ENCODE measurements around the gene FRY.
A peak's percentile ranks its signal among the peaks of the same experiment; 100 is the strongest.

The FRY gene

DNA sequence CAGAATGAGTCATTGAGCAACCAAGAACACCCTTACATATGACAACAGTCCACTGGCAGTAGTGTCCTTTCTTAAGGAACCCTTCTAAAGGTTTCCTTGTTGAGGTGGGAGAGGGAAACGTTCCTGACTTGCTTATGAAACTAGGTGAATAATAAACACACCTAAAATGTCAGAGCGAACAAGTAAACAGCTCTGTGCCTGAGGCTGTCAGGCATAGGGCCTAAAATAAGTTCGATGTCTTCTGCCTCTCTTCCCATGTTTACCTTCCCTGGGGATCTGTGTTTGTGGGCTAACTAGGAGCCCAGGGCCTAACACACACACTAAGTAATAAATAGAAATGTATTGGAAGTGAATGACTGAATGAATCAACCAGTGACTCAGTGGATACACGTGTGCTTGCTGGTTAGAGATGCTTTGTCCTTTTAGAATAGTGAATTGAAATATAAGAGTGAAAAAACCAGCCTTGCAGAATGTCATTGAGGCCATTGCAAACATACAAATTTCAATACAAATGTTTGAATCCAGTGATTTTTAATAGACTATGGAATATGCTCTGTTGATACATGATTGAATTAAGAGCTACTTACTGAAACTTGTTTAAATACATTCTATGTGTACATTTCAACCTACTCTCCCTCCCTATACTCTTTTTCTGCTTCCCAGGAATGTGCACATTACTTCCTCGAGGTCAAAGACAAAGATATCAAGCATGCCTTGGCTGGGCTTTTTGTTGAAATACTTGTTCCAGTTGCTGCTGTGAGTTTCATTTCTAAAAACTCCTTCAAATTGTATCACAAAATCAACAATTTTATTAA is 102.9 kb downstream of the FRY start:
- DNase-seq (ENCODE audit: low read depth, low spot score): no peak

DNA sequence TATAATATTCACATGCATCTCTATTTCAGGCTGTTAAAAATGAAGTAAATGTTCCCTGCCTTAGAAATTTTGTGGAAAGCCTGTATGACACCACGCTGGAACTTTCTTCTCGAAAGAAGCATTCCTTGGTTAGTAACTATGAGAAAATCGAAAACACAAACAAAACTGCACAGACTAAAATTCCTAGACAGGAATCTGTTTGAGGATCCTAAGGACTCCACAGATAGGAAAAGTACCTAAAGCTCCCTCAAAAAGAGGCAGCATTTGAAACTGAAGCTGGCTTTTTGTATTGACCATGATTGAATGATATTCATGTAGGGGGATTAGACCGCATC is 103.4 kb downstream of the FRY start:
- no peak for DNase-seq (ENCODE audit: low read depth, low spot score)

DNA sequence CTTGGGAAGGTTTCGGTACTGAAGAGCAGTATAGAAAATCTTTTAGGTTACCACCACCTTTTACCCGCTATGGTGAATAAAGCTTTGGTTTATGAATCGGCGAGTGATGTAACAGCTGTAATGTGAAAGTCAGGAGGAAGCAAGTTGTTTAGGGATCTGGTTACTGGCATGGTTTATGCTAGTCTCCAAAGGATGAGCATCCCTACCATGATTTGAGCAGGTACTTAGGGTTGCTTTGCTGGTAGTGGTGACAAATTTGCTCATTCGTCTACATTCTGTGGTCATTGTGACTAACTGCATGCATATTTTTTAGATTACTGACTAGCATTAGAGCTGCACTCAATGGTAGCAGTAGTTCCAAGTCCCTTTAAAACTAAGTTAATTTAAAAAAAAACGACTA is 104.1 kb downstream of the FRY start:
- no peak for DNase-seq (ENCODE audit: low read depth, low spot score)

DNA sequence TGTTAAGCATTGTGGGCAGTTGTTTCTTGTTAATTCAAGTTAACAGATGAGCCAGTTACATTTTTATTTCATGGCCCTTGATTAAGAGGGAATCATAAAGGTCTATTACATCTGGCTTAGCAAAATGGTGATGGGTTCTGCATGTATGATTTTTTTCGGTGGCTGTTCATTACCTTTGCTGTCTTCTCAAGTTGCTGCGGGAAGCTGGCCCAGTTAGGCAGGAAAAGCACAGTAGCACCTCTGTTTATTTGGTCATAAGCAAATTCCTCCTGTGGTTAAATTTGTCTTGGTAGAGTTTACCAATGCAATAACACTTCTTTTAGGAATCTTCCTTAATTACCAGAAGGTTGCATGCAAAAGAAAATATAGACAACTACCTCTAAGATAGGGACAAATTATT is 104.5 kb downstream of the FRY start:
- no peak for DNase-seq (ENCODE audit: low read depth, low spot score)

DNA sequence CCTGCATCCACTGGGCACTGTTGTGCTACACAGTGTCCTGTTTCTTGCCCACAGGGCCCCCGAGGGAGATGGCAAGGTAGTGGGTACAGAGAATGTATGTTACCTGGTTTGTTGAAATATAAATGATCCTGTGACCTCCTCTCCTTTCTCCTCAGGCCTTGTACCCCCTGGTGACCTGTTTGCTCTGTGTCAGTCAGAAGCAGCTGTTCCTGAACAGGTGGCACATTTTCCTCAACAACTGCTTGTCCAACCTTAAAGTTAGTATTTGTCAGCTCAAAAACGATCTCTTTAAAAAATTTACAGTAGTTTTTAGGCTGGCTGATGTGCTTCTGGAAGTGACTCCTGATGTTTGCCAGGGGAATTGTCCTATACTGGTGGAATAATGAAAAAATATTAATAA is 105.1 kb downstream of the FRY start:
- no peak for DNase-seq (ENCODE audit: low read depth, low spot score)

DNA sequence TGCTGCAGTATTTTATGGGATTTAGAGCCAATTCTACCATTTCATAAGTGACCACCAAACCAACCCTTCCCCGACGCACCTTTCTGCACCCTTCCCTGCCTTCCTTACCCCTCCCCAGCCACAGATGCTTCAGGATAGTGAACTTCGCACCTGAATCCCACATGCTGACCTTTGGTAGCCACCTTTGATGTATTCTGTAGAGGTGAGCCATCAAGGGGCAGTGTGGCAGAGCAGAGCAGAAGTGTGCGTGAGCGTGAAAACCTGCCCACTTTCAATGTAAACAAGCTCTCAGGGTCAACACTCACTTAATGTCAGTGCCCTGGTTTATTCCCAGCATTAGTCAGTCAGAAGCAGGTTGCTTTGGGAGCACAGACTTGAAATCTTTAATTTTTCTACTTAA is 107.7 kb downstream of the FRY start:
- DNase-seq (ENCODE audit: low read depth, low spot score): no peak

DNA sequence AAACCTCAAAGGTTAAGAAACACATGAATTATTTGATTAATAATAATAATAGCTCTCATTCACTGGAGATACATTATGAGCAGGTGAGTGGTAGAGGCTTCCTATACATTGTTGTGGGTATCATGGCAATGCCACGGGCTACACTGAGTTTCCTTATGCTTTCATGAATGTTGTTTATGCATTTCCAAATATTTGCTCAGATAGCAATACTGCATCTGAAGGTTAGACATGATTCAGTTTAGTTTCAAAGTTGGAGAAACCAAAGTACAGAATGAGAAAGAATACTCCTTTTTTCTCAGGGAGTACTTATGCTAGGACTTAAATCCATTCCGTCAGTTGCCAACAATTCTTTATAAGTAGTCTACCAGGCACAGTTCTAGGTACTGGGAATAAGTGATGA is 108.5 kb downstream of the FRY start:
- no peak for DNase-seq (ENCODE audit: low read depth, low spot score)

DNA sequence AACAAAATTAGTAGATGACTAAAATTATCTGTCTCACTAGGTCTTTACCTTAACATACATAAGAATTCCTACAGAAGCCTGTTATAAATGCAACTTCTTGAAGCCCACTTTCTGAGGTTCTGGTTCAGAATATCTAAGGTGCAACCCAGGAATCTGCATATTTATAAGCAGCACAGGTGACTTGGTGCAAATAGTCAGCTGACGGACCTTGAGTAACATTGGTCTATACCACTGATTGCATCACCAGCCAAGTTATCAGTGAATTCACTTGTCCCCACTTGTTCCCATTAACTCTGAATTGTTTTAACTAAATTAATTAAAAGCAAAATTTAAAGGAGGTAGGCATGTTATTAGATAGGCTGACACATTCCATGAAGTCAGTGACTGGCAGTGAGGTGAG is 109.9 kb downstream of the FRY start:
- no peak for DNase-seq (ENCODE audit: low read depth, low spot score)

DNA sequence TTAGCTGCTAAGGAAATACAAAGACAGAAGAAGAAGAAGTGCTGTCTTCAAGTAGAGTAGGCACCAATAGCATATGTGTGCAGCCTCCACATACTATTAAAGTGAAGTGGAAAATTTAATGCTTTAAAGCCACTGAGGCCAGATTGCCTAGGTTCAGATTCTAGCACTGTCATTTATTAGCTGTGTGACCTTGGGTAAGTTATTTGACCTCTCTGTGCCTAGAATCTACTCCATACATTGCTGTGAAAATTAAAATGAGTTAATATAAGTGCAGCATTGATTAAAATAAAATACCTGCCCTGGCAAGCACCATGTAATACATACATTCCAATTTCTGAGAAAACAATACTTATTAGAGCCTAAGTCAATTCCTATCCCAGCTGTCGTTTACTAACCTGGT is 110.5 kb downstream of the FRY start:
- DNase-seq (ENCODE audit: low read depth, low spot score): no peak

DNA sequence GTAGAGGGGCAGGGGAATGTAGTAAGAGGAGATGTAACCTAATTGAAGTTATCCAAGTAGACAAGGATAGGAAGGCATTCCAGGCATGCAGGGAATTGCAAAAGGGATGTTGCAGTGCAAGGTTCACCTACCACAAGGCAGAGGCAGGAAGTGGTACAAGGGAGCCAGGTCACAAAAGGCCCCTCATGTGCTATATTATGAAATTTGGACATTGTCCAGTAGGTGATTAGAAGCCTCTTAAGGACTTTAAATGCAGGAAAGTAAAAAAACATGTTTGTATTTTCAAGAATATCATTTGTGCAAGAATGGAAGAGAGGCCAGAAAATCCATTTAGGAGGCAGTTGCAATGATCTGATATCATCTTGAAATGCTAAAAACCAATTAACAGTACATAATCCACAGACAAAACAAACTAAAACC is 111.4 kb downstream of the FRY start:
- peak; percentile 33 for DNase-seq (ENCODE audit: low read depth, low spot score)

DNA sequence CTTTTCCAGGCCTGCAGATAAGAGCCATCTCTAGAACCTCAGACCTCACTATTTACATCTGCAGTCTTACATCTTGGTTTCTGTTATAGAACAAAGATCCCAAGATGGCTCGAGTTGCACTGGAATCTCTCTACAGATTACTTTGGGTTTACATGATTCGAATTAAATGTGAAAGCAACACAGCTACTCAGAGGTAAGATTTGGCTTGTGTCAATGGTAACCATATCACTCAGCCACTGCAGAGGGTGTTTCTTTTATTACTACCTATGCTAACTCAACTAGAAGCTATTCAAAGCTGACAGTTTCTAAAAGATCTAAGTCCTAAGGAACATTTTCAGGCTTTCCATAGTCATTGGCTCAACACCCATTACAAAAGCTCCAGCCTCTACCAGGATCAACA is 115.6 kb downstream of the FRY start:
- DNase-seq (ENCODE audit: low read depth, low spot score): no peak

DNA sequence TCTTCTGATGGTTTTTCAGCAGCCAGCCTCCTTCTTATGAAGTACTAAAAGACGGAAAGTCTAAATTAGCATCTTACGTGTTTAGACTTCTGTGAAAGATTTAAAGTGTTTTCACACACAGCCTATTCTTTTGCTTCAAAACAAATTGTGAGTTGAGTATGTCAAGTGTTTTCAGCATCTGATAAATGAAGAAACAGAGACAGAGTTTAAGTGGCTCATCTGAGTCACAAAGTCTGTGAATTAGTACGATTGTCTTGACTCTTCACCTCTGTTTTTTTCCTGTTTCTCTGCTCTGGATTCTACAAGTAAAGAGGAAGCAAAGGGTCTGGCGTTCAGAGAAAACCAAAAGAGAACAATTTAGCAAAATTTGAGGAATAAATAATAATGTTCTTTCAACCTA is 116.4 kb downstream of the FRY start:
- no peak for DNase-seq (ENCODE audit: low read depth, low spot score)

DNA sequence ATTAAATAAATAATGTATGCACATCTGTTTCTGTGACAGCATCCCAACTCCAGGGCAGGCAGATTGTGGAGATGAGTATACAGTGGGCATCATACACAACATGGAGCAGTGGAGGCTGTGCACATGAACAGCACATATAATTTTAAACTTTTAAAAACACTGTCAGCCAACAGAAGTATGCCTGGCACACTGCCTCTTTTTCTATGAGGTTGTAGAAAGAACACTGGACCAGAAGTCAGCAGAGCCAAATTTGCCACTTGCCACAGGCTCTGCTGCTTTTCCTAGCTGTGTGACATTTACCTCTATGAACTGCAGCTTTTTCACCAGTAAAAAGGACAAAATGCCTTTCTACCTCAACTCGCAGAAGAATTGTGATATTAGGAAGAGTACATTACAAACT is 118.7 kb downstream of the FRY start:
- no peak for DNase-seq (ENCODE audit: low read depth, low spot score)

DNA sequence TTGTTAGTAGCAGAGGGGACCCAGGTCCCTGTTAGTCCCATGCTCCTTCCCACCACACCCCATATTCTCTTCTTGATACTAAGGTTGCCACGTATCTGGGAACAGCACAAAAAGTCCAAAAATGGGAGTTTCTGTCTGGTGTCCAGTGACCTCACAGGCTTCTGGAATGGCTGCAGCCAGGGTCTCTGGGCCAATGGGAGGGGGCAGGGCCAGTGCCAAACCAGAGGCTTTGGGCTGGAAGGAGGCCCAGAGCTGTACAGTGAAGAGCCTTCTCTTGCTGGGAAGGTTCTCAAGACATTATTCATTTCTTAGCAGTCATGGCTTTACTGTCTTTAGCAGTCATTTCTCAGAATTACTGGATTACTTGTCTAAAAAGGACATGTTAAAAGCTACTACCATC is 119.2 kb downstream of the FRY start:
- no peak for DNase-seq (ENCODE audit: low read depth, low spot score)

DNA sequence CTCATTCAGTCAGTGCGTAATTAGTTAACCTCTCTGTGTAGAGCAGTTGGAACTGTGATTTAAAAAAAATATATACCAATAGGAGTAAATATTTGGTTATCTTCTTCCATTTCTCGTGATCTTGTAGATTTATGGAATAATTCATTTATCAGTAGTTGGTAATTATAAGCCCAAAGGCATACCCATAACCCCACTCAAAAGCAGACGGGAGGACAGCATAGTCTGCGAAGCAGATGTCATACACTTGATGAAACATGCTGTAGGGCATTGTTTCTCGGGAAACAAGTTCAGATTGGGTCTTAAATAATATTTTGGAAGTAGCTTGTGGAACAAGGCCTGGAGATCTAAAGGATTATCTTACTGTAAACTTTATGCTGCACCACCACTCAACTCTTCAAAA is 119.7 kb downstream of the FRY start:
- DNase-seq (ENCODE audit: low read depth, low spot score): no peak

DNA sequence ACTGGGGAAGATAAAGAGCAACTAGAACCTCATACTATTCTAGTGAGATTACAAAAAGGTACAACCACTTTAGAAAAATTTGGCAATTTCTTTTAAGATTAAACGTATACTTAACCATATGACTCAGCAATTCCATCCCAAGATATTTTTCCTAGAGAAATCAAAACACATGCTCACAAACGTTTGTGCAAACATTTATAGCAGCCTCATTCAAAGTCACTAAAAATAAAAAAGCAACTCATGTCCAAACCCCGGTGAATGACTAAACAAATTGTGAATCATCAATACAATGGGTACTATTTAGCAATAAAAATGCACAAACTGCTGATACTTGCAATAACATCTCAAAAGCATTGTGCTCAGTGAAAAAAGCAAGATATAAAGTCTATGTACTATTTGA is 121.5 kb downstream of the FRY start:
- no peak for DNase-seq (ENCODE audit: low read depth, low spot score)

DNA sequence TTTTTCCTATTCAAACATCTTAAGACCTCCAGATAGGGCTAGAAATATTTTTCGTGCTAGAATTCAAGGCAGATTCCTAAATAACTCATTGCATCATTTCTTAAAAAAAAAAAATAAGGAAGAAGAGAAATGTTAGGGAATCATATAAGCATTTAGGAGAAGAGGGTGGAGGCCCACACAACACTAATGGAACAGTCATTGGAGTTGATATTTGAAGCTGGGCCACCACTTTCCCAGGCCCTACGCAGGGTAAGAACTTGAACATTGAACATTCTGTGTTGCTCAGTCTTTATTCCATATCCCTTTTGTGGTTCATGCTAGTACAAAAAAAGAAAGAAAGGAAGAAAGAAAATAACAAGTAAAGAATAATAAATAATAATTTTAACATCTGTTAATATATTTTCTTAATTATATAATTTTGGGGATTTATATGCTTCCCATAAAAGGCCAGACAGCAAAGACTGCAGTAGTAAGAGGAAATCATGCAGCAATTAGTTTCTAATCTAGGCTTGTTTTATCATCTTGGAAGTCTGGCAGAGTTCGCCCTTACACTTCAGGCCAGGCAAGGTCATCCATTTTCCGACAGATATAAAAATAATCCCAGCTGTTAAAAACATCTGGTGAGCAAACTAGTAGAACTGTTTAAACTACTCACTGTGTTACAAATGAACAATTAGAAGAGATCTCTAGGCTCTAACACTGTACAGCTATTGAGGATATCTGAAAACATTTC is 127.7 kb downstream of the FRY start:
- DNase-seq (ENCODE audit: low read depth, low spot score): no peak

DNA sequence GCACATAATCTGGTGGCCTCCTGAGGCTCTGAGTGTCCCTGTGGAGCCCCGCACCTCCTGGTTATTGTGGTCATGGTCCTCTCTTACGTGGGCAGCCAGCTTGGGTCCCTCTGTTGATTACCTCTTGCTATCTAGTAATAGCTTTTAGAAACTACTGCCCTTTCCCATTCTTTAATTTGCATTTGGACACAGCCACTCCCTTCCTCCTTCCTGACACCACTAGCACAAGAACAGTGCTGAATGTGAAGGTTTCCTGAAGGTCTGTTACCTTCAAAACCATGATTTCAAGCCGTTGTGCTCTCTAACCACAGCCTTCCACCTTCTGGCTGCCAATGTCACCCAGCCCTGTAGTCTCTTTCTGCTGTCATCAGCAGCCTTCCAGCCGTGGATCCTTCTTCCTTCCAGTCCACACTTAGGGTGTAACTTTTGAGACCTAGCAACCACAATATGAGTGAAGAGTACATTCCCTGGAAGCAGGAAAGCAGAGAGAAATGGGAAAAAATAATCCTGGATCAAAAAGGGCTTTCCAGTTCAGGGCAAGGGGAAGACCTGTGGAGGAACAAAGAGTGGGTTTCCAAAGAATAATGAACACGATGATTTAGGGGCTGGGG is 130.9 kb downstream of the FRY start:
- no peak for DNase-seq (ENCODE audit: low read depth, low spot score)

DNA sequence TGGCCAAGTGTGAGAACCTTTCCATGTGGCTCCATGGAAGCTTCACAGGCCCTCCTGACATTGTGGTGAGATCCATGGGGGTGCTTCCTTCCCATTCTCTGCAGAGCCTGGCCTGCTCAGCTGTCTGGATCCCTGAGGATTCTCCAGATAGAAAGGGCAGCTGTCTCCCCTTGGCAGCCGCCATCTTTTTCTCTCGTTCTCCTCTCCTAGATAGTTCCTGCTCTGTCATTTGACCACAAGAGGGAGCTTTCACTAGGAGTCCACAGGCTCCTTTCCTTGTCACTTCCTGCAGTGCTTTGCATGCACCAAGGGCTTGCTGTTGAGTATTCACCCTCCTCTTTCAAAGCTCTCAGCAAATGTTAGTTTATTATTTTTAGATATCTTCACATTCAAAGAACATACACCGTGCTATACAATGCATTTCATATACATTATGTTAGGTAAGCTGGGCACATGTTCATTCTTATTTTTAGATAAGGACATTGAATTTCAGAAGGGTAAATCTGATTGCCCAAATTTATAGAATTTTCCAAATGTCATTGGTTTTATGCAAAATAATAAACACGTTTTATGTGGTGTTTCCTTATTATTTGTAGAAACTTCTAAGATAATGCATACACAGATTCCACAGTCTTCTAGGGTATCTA is 133.2 kb downstream of the FRY start:
- peak; percentile 67 for DNase-seq (ENCODE audit: low read depth, low spot score)

DNA sequence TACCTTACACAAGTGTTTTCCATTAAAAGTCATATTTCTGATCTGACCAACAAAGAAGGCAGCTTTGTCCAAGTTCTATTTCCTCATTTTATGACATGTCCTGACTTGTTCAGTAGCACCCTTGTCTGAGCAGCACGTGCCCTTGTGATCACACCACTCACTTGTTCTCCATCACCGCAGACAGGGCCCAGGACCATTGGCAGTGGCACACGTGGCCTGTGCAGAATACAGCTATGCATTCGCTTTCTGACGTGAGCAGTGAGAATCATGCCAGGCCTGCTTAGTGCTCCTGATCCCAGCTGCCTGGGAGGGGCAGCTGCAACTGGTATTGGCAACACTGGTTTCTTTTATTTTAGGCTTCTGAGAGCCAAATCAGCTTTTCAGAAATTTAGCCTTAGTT is 134.2 kb downstream of the FRY start:
- DNase-seq (ENCODE audit: low read depth, low spot score): no peak

DNA sequence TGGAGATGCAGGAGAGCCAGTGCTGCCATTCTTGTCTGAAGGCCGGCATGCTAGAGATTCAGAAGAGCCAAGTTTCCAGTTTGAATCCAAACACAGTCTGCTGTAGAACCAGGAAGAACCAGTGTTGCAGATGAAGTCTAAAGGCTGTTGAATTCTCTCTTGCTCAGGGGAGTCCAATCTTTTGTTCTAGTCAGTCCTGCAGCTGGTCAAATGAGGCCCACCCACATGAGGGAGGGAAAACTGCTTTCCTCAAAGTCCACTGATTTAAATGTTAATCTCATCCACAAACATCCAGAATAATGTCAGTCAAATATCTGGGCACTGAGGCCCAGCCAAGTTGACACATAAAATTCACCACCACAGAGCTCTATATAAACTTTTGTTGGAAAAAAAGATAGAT is 136.6 kb downstream of the FRY start:
- no peak for DNase-seq (ENCODE audit: low read depth, low spot score)

DNA sequence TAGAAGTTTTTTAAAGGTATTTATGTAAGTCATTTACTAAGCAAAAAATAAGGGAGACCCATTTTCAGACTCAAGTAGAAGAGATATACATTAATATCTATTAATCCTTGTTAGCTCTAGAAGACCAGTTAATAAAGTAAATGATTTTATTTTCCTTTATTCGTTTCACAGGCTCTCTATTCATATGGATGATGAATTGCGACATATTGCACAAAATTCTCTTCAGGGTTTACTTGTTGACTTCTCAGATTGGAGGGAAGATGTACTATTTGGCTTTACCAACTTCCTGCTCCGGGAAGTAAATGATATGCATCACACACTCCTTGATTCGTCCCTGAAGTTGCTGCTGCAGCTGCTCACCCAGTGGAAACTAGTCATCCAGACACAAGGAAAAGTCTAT is 139.3 kb downstream of the FRY start:
- DNase-seq (ENCODE audit: low read depth, low spot score): no peak

DNA sequence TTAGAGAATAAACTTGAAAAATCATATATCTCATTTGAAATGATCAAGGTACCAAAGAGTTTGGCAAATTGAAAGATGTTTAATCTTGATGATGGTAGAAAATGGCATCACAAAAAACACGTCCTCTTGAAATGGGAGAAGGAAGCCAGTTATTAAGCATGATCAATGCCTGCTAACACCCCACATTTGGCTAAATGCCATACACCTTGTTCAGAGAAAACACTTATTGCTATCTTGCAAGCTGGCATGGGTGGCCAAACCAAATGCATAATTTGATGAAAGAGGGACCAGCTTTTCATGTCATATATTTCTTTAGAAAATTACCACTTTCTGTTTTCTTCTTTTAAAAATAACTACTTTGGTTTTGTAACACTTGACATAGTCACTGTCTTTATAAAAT is 142.3 kb downstream of the FRY start:
- DNase-seq (ENCODE audit: low read depth, low spot score): no peak

All from ELF-1 (cell line).